ENCODE data around the gene CWC22.

- no peak for TF ChIP-seq HDAC6 (IDR thresholded peaks at IDR 0.05; ENCODE audit: low read depth, low read length)
- TF ChIP-seq ASH2L (IDR thresholded peaks at IDR 0.05; ENCODE audit: low read length), result no peak
- no peak for TF ChIP-seq EZH2 (IDR thresholded peaks at IDR 0.05; ENCODE audit: low read depth, low read length, severe bottlenecking)
- TF ChIP-seq POLR2A (IDR thresholded peaks at IDR 0.05; ENCODE audit: control extremely low read depth in 1 of 2, low read depth in 2 of 2, low read length in 2 of 2), result no peak
Observed at GRCh38 chr2:179910735-179911113, 96.4 kb downstream of the CWC22 start.

All from H1 (cell line).